Esophagus muscularis mucosa (tissue), 3 donors: ENCODE results near the gene MMP23B.

ENCODE experiments used
- POLR2A ChIP-seq: fragments of 450-650 bp; IDR thresholded peaks from one replicate; pipeline ENCODE4 v1.6.1; 2017; ENCODE audit warnings: antibody characterized with exemption, moderate library complexity, mild to moderate bottlenecking, low read depth
- POLR2AphosphoS5 ChIP-seq, 2 donors: sonication (generic); formaldehyde crosslinking; IDR thresholded peaks; one replicate each; pipeline ENCODE4 v1.6.1; 2017; ENCODE audit warnings: antibody characterized with exemption in 2 of 2
- TF ChIP-seq, protein P1 (sequence below), 3 experiments: fragments of 200-600 bp in 2 of 3; fragments of 450-650 bp in 1 of 3; sonication (generic) in 2 of 3; IDR thresholded peaks; one replicate each; pipeline ENCODE4 v1.5.1; 2017 to 2019; ENCODE audit warnings: antibody characterized with exemption in 3 of 3, mild to moderate bottlenecking in 2 of 3, moderate library complexity in 1 of 3

DNA sequence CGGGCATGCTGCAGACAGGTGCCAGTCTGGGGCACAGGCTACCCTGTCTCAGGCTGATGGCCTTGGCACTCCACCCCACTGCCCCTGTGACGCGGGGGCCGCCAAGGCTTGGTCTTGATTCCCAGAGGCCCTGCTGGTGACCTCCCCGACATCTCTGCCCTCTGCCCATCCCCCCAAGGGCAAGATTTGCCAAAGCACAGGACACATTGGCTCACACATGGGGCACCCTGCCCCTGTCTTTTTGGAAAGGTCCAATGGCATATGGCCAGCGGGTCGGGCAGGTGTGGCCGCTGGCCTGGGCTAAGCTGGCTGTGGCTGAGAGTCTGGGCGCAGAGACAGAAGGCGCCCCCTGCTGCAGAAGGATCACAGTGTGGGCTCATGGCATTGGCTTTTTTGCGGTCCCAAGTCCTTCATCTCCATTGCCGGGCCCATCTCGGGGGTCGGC, 12.0 kb upstream of the MMP23B start:
- TF ChIP-seq, protein P1, sequence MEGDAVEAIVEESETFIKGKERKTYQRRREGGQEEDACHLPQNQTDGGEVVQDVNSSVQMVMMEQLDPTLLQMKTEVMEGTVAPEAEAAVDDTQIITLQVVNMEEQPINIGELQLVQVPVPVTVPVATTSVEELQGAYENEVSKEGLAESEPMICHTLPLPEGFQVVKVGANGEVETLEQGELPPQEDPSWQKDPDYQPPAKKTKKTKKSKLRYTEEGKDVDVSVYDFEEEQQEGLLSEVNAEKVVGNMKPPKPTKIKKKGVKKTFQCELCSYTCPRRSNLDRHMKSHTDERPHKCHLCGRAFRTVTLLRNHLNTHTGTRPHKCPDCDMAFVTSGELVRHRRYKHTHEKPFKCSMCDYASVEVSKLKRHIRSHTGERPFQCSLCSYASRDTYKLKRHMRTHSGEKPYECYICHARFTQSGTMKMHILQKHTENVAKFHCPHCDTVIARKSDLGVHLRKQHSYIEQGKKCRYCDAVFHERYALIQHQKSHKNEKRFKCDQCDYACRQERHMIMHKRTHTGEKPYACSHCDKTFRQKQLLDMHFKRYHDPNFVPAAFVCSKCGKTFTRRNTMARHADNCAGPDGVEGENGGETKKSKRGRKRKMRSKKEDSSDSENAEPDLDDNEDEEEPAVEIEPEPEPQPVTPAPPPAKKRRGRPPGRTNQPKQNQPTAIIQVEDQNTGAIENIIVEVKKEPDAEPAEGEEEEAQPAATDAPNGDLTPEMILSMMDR (IDR thresholded peaks at IDR 0.05), result no peak
- no peak for TF ChIP-seq POLR2A
- no peak for TF ChIP-seq POLR2AphosphoS5 (IDR thresholded peaks at IDR 0.05)
